ENCODE measurements around the gene KRT73.

GRCh38 chr12:52600071-52600470, 18.3 kb downstream of the KRT73 start:
- TF ChIP-seq, protein P1, sequence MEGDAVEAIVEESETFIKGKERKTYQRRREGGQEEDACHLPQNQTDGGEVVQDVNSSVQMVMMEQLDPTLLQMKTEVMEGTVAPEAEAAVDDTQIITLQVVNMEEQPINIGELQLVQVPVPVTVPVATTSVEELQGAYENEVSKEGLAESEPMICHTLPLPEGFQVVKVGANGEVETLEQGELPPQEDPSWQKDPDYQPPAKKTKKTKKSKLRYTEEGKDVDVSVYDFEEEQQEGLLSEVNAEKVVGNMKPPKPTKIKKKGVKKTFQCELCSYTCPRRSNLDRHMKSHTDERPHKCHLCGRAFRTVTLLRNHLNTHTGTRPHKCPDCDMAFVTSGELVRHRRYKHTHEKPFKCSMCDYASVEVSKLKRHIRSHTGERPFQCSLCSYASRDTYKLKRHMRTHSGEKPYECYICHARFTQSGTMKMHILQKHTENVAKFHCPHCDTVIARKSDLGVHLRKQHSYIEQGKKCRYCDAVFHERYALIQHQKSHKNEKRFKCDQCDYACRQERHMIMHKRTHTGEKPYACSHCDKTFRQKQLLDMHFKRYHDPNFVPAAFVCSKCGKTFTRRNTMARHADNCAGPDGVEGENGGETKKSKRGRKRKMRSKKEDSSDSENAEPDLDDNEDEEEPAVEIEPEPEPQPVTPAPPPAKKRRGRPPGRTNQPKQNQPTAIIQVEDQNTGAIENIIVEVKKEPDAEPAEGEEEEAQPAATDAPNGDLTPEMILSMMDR (conservative IDR thresholded peaks at IDR 0.05; ENCODE audit: low read length) = no peak
- TF ChIP-seq EZH2phosphoT487 (IDR thresholded peaks at IDR 0.05; ENCODE audit: borderline replicate concordance) = no peak

Measured in Loucy (cell line).